Ovary (tissue), 9 donors: ENCODE data around the gene C1QTNF6. TPM values are rescaled to one million over a fixed set of nuclear protein-coding genes. Genes with fewer than 3 reads are reported as not detected.
"Not testable (repeated sequence)": the region's sequence is repeated elsewhere in the genome, so short reads cannot be mapped to it uniquely, and the experiment has no call there.

Source experiments
- DNase-seq, 5 donors: peaks; one replicate each; pipeline ENCODE4 v3.0.0-alpha.2; 2019 to 2020
- H3K27ac ChIP-seq, 2 donors: fragments of 200-600 bp; one replicate each; pipeline versions ENCODE4 v1.5.1 to v1.8.0; 2019 to 2022
- H3K27me3 ChIP-seq: fragments of 200-600 bp; one replicate; pipeline ENCODE4 v1.8.0; 2022
- H3K36me3 ChIP-seq: fragments of 200-600 bp; sonication (generic); one replicate; pipeline ENCODE4 v1.5.1; 2019
- H3K4me1 ChIP-seq: one replicate; pipeline ENCODE4 v1.8.1; 2013; ENCODE audit warnings: mild to moderate bottlenecking, moderate library complexity; ENCODE audit not compliant: insufficient read depth
- H3K4me3 ChIP-seq: fragments of 200-600 bp; sonication (generic); one replicate; pipeline ENCODE4 v1.5.1; 2017
- H3K9me3 ChIP-seq, 2 donors: fragments of 200-600 bp in 1 of 2; sonication (generic) in 1 of 2; one replicate each; pipeline versions ENCODE4 v1.5.1 to v1.8.1; 2013 to 2019; ENCODE audit warnings: mild to moderate bottlenecking in 1 of 2, moderate library complexity in 1 of 2
- CTCF ChIP-seq, 3 donors: fragments of 450-650 bp in 2 of 3; fragments of 200-600 bp in 1 of 3; IDR thresholded peaks; one replicate each; pipeline versions ENCODE4 v1.5.1 to v1.8.0; 2016 to 2022; ENCODE audit warnings: antibody characterized with exemption in 3 of 3, mild to moderate bottlenecking in 1 of 3
- EP300 ChIP-seq: sonication (generic); formaldehyde crosslinking; IDR thresholded peaks from one replicate; pipeline ENCODE4 v1.6.1; 2017; ENCODE audit warnings: antibody characterized with exemption
- POLR2A ChIP-seq: fragments of 450-650 bp; IDR thresholded peaks from one replicate; pipeline ENCODE4 v1.6.1; 2017; ENCODE audit warnings: antibody characterized with exemption, mild to moderate bottlenecking, moderate library complexity
- WGBS, 3 donors: extraction: QIAGEN DNeasy Blood & Tissue Kit in 1 of 3; methylation state at CpG; one replicate each; pipeline versions ENCODE4 v1.1.5 to v1.1.7; 2013 to 2017; 5-methylcytosine and 5-hydroxymethylcytosine counted together
- intact Hi-C, 4 donors: fragments of 100-400 bp; cut with DNase I; formaldehyde crosslinking; loops; one replicate each; pipeline versions ENCODE4 v1.11.0 to v1.15.1; 2022 to 2023
- polyA plus RNA-seq, 2 donors: library from polyadenylated mRNA; stranded (reverse); fragments of 200-250 nt in 1 of 2; fragments of 350-450 nt in 1 of 2; fragmentation: Illumina TruSeq in 1 of 2; extraction: RNeasy Lipid Tissue Mini Kit (QIAGEN cat#74804) in 1 of 2; gene quantifications; one replicate each; pipeline ENCODE4 v1.2.3, GENCODE V29; 2013 to 2014
- total RNA-seq, 7 donors: library from RNA; depleted of rRNA in 2 of 7; stranded (reverse); fragments of >200 nt in 2 of 7; fragmentation: NEBNext Ultra II Directional in 3 of 7; extraction: Animal tissue kit (Norgen Biotek cat#: 25700) in 3 of 7; gene quantifications; one replicate each; pipeline versions ENCODE4 v1.1.0 to v1.2.4, GENCODE V29; 2016 to 2023
- donor health status: DM: no; HTN: no; CAD: no; lungs with moderate emphysema.
- donor health status: DM: no; HTN: no; CAD: no.
- donor health status: Bipolar disorder and iron deficiency.
- donor health status: DM: yes; HTN: yes; CAD: no.
- donor health status: DM: no; HTN: no; CAD: no.
- donor health status: DM: yes; HTN: yes; CAD: no.

The C1QTNF6 gene
- total and polyA plus RNA-seq, 9 donors = 4.0 to 8.5 (median 6.4) TPM

DNA sequence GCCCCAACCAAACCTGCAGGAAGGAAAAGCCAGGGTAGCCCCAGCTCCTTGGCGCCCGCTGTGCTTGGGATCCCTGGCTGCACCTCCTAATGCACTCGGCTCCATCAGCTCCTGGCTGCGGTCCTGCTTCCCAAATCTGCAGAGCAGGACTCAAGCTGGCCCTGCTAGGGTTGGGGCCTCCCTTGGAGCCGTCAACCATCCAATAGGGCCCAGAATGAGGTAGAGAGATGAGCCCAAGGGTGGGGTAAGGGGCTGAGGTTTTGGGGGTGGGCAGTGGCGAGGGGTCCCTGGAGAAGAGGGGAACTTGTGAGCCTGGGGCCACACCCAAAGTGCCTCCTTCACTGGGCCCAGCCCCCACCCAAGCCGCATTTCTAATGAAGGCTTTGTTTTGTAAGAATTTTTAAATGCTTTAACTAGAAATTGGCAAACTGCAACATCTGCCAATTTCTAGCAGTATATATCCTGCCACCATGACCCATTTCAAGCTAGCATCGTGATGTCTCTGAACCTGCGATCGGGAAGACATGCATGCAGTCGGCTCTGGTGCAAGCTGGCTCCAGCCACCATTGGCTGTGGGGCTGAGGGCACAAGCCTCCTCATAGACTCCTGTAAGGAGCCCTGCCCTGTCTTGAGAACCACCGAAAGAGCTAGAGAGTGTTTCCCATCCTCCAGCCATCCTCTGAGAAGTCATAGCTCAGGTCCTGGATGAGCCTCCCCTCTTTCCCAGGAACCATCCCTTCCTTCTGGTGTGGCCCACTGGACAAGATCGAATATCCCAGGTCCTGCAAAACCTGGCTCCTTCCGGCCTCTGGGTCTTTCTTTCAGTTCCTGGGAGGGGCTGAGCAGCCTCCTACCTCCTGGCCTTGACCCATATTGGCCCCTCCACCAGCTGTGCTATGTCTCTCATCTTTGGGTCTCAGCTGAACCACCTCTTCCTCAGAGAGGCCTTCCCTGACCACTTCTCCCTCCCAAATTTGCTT lies 15.5 kb downstream of the C1QTNF6 start:
- DNase-seq = peak in 2 of 5 donors; percentile 14 to 21
- Histone ChIP-seq H3K36me3 (no peaks in the 10 kb centered on the region), H3K27me3 (no peaks in the 10 kb centered on the region), H3K27ac (no peak overlapping the region), H3K9me3 (no peaks in the 10 kb centered on the region), H3K4me1 (peaks cover 8% of the 10 kb centered on the region), H3K4me3 (no peak overlapping the region)
- TF ChIP-seq CTCF (IDR thresholded peaks at IDR 0.05) (no peak), POLR2A (no peak), EP300 (no peak)
- intact Hi-C loops = no loop called here
- WGBS, 3 donors = 68 to 83% (median 79%) methylated on average over 14 of the region's 14 CpGs

- Histone ChIP-seq H3K27ac (no peak overlapping the region), H3K9me3 (no peaks in the 10 kb centered on the region), H3K4me3 (no peak overlapping the region), H3K36me3 (no peaks in the 10 kb centered on the region), H3K27me3 (no peaks in the 10 kb centered on the region), H3K4me1 (peaks cover 6% of the 10 kb centered on the region)
- intact Hi-C loops = no loop called here
- no peak for DNase-seq
- TF ChIP-seq POLR2A (no peak), CTCF (IDR thresholded peaks at IDR 0.05) (no peak), EP300 (no peak)
- 85 to 87% (median 86%) methylated on average over 5 of the region's 5 CpGs for WGBS, 3 donors
Measured at GRCh38 chr22:37171662-37172061, 16.4 kb downstream of the C1QTNF6 start.

DNA sequence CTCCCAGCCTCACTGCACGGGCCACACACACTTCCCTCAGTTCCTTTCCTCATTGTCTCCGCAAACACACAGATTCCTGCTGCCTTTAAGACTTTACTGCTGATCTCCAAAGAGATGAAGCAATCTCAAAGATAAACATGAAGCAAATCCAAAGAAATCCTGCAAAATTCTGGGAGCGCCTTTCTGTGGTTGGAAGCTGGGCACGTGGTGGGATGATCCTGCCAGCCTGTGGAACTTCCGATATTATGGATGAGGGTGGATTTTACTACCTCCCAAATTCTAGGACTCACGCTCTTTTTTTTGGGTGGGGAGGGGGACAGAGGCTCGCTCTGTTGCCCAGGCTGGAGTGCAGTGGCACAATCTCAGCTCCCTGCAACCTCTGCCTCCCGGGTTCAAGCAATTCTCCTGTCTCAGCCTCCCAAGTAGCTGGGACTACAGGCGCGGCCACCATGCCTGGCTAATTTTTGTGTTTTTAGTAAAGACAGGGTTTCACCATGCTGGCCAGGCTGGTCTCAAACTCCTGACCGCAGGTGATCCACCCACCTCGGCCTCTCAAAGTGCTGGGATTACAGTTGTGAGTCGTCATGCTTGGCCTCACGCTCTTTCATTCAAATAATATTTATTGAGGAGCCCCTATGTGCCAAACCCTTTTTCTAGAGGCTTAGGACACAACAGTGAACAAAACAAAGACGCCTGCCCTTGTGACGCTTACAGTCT lies 17.2 kb downstream of the C1QTNF6 start:
- H3K9me3 ChIP-seq, H3K4me1 ChIP-seq, H3K36me3 ChIP-seq, intact Hi-C loops, H3K27me3 ChIP-seq, H3K4me3 ChIP-seq, H3K27ac ChIP-seq: not testable (repeated sequence)
- DNase-seq = peak in 1 of 5 donors; percentile 6
- 89 to 94% (median 92%) methylated on average over 16 of the region's 16 CpGs for WGBS, 3 donors

DNA sequence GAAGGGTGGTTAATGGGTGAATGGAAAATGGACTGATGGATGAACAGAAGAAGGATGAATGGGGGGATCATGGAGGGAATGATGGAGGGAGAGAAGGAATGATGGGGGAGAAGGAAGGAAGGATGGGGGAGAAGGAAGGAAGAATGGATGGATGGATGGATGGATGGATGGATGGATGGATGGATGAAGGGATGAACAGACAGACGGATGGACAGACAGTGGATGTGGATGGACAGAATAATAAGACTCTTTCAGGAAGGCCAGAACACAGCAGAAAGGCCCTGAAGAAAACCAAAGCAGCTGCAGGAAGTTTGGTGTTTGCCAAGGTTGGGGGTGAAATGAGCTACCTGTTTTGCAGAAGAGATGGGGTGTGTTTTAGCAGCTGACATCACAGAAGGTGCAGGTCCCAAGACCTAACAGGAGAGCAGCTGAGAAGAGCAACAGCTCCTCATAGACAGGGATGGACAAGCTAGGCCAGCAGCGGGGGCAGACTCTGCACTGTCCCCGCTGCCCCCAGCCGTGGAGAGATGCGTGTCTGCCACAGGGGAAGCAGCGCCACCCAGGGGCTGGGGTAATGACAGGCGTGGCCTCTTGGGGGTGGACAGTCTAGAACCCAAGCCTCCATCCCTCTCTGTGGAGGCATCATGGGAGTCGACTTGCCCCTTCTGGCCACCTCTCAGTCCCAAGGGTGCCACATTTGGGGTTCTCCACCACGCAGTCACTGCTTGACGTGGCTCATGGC lies 17.9 kb downstream of the C1QTNF6 start:
- no peaks in the 10 kb centered on the region for H3K9me3 ChIP-seq
- H3K4me1 ChIP-seq = no peaks in the 10 kb centered on the region
- no peaks in the 10 kb centered on the region for H3K27me3 ChIP-seq
- no peak overlapping the region for H3K4me3 ChIP-seq
- H3K27ac ChIP-seq = no peak overlapping the region
- intact Hi-C loops = loop anchor here in 2 of 4 donors (5.0 to 10.0 kb wide), 2 partner anchors 37 to 85 kb away; no protein-coding TSS in a partner anchor
- H3K36me3 ChIP-seq = no peaks in the 10 kb centered on the region
- 92 to 94% (median 94%) methylated on average over 10 of the region's 10 CpGs for WGBS, 3 donors
- peak in 2 of 5 donors; percentile 8 to 15 for DNase-seq
- TF ChIP-seq EP300 = no peak

DNA sequence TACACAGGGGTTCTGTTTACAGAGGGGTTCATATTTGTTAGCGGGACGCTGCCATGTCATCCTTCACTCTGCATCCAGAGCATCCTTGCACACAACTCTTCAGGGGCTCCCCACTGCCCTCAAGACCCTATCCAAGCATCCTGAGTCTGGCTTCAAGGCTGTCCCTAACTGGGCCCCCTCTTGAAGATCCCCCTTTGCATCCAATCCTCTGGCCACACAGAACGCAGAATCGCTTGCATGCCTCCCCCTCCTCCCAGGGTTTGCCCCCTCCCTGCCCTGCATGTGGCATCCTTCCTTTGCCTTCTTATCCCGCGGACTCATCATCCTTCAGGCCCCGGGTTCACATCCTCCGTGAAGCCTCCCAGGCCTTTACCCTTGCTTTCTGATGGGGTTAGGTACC lies 18.6 kb downstream of the C1QTNF6 start:
- H3K36me3 ChIP-seq = no peaks in the 10 kb centered on the region
- no peaks in the 10 kb centered on the region for H3K9me3 ChIP-seq
- TF ChIP-seq CTCF (IDR thresholded peaks at IDR 0.05) (no peak), POLR2A (no peak), EP300 (no peak)
- H3K4me1 ChIP-seq = no peaks in the 10 kb centered on the region
- H3K4me3 ChIP-seq = no peak overlapping the region
- H3K27me3 ChIP-seq = no peaks in the 10 kb centered on the region
- 77 to 88% (median 86%) methylated on average over 8 of the region's 8 CpGs for WGBS, 3 donors
- intact Hi-C loops = loop anchor here in 2 of 4 donors (5.0 to 10.0 kb wide), 2 partner anchors 38 to 85 kb away; no protein-coding TSS in a partner anchor
- no peak overlapping the region for H3K27ac ChIP-seq
- DNase-seq = peak in 1 of 5 donors; percentile 7
